GM18505 (cell line): Measurements from ENCODE around the gene DIAPH2.
A peak's percentile ranks its signal among the peaks of the same experiment; 100 is the strongest.

Experiments
- ATAC-seq: cut with Tn5 transposase; IDR thresholded peaks from one replicate; pipeline ENCODE4 v1.9.1; 2021; ENCODE audit not compliant: unreplicated experiment
- POLR2A ChIP-seq: IDR thresholded peaks from 4 replicates; pipeline ENCODE4 v1.6.1; 2011; ENCODE audit warnings: borderline replicate concordance; ENCODE audit not compliant: insufficient read depth, insufficient read length; ENCODE audit errors: extremely low read depth

Gene DIAPH2

DNA sequence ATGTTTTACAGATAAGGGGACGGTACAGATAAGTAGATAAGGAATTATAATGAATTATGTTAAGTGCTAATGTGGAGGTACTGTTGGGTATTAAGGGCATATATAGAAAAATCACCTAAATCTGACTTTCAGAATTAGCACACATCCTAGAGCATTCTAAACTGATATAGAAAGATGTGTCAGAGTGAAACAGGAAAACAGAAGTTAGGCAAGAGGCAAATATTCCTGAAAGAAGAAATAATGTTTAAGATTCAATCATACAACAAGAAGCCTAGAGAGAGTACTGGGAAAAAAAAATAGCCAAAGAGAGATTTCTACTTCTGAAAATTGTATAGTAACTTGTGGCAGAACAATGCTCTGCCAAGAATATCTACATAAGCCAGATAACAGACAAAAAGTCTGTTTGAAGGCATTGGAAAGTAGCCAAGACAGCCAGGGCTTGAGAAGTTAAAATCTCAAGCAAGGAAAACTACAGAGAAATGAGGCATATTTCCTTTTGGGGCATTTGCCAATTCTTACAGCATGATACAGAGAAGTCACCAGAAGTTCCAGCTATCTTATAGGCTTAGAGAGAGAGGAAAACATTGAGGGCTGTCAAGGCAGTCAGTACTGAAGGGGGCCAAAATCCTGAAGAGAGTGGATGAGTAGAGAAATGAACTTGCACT, 845.0 kb downstream of the DIAPH2 start:
- TF ChIP-seq POLR2A: no peak
- ATAC-seq: no peak

DNA sequence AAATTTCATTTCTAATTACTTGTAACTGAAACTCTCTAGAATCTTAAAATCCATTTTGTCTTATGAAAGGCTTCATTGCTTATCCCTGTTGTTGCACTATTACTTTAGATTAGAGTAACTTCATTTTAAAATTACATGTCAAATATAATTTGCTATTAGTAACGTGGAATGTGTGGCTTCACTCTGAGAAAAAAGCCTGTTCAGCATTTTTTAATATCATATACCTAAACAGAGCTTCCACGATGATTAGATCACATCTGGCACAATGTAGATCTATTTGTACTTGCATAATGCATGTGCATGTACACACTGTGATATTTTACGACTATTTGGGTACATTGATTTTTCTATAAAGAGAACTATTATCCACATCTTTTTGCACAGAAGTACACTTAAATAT, 847.2 kb downstream of the DIAPH2 start:
- ATAC-seq: no peak
- TF ChIP-seq POLR2A: no peak

DNA sequence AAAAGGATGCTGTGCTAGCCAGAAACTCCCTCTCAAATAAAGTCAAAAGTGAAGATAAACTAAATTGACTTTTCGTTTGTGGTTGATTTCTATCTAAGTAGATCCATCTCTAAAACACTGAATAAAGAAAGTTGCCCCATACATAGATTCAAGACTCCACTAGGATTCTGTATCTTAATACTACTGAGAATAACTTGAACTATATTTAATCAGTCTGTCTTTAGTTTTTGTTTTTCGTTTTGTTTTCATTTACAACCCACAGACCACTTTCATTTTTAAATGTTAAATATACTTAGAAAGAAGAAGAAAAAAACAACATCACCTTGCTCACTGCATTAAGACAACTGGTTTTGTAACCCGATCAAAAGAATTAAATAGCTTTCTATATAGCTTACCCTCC, 854.1 kb downstream of the DIAPH2 start:
- no peak for ATAC-seq
- no peak for TF ChIP-seq POLR2A

DNA sequence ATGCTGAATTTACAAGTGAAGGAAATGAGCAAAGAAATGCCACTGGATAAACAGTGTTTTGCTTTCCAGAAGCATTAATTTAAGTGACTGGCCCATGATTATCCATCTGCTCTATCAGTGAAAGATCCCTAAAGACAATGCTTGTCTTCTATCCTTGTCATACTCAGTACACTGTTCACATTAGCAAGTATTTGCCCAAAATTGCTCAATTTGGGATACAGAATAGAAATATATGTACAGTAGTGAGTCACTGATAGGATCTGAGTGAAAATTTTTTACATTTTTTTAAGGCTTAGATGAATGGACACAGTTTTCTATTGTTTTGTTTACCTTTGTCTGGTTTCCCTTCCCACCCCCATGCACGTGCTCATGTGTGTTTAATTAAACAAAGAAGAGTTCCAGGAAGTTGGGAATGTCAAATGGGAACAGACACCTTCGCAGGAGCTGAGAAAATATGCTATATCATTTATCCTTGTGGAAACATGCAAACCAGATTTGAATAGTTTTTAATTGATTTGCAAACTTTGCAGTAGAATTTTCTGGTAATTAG, 855.4 kb downstream of the DIAPH2 start:
- TF ChIP-seq POLR2A: no peak
- no peak for ATAC-seq

DNA sequence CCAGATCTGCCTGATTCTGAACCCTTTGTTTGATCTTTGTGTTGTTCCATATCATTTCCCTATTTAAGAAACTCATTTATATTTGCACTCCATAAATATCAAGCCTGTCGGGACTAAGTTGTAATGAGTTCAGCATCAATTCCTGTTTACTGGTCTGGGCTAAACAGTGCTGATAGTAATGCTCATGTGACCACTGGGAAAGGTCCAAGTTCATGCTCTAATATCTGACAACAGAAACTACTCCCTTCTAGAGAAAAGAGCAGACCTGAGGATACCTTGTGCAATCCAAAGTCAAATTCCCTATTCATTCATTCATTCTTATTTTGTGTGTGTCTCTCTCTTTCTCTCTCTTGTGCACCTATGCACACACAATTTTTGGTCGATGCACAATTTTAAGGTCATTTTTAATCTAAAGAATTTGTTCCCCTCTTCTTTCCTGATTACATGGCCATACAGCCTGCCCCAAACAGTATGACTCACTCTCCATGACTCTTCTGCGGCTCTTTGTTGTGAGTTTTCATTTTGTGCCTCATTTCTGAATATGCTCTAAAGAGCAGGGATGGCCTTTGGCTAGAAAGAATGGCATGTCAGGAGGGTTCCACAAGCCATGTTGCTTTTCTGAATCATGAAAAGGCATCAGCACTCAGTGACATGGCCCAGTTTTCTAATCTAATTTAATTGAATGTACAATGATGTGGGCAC, 863.4 kb downstream of the DIAPH2 start:
- TF ChIP-seq POLR2A: no peak
- no peak for ATAC-seq

DNA sequence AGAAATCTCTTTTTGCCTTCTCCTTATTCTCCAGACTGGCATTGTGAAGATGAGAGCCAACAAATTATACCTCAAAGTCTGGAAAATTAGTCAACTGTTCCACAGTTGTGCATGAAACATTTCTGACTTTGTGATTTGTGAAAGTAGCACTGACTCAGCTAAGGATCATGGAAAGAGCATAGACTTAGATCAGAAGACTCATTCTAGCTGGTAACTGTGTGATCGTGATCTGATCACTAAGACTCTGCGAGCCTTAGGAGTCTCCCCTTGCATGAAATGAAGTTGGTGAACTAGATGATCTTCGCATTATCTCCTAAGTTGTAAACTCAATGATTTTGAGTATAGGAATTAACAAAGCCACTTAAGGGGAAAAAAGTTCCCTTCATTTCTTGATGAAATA, 867.2 kb downstream of the DIAPH2 start:
- TF ChIP-seq POLR2A: no peak
- ATAC-seq: no peak

DNA sequence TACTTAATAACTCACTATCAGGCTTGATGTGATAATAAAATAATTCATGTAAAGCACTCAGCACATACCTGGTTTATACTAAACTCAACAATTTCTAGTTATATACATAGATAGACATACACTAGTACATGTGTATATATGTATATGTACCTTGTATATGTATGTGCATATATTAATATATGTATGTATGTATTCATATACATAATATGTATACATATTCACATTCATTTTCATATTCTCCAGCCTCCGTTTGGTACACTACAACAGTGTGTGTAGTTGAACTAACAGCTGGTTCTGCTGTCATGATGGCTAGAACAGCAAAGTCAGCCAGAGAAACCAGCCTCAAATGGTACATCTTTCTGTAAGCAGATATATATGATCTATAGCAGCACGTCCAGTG, 869.2 kb downstream of the DIAPH2 start:
- no peak for ATAC-seq
- TF ChIP-seq POLR2A: no peak

DNA sequence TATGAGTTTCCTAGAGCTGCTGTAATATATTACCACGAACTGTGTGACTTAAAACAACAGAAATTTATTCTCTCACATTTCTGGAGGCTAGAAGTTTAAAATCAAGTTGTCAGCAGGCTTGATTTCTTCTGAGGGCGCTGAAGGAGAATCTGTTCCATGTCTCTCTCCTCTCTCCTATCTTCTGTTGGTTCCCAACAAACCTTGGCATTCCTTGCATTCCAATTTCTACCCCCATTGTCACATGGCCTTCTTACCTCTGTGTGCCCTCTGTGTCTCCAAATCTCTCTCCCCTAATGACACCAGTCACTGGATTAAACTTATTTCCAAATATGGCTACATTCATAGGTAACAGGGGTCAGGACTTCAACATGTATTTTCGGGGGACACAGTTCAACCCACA, 871.7 kb downstream of the DIAPH2 start:
- no peak for ATAC-seq
- no peak for TF ChIP-seq POLR2A

DNA sequence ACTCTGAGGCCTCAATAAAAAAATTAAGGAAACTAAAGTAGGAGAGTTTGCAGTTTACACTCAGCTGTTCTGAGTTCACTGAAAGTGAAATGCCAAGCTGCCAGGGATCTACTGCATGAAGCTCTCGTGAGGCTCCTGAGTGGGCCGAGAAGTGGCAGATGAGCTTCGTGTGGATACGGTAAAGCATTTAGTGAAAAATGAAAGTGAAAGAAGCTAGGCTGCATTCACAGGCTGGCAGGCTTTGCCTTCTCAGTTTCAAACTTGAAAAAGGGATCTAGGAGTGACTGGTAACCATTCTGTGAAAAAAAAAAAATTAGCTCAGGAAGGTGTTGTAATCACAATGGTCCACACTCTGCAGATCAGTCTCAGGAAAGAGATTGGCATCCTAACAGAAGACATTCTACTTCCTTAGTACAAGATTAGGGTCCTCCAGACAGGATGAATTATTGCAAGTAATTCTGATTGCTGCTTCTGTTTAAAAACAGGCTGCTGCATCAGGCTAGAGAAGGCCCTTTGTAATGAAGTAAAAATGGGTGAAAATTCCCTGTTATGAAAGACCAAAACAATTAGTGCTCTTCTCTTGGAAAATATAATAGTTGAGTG, 879.0 kb downstream of the DIAPH2 start:
- no peak for TF ChIP-seq POLR2A
- ATAC-seq: peak; percentile 99

DNA sequence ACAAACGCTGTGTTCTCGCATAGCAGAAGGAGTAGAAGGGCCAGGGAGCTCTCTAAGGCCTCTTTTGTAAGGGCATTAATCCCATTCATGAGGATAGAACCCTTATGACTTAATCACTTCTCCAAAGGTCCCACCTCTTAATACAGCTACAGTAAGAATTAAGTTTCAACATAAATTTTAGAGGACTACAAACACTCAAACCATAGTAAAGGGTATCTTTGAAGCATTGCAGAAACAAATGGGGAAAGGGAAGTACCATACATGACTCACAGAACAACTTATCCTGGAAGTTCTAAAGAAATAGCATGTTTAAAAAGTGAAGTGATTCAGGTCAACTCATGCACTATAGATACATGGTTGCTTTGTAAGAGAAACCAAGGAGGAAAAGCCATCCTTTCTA, 879.9 kb downstream of the DIAPH2 start:
- no peak for ATAC-seq
- no peak for TF ChIP-seq POLR2A

DNA sequence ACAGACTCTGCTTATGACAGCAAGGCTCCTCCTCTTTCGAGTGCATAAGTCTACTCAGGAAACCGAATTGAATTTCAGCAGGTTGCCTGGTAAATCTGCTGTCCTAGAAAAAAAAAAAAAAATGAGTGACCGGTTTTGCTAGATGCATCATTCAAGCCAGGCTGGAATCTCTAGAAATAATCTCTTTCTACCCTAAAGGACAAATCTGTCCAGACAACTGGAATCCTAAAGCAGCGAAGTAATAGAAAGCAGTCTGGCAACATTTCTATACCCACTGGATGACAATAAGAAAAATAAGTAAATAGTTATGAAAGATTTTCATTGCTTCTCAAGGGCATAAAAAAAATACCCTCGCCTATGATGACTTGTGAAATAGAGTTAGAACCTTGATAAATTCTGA, 902.5 kb downstream of the DIAPH2 start:
- no peak for TF ChIP-seq POLR2A
- no peak for ATAC-seq

DNA sequence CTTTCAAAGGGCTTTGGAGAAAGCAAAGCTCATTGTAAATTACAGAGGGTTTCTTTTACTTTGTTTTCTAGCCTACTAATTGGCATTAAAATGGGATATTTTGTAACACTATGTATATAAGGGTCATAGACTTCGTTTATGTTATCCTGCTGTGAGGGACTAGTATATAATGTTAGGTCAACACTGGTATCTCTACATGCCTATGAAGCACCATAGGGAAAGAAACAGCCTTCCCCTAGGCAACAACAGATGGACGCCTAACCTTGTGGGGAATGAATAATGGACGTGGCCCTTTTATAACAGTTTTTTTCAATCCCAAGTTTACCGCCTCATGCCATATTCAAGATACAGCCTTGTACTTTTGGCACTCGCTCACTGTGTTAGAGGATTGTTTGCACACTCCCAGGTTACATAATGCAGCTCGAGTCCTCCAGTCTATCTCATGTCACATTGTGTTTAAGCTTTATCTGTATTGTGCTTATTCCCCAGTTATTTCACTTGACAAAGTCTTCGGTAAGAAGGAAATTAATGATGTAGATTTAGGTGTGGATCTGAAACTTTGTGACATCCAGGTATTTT, 910.1 kb downstream of the DIAPH2 start:
- no peak for ATAC-seq
- no peak for TF ChIP-seq POLR2A

DNA sequence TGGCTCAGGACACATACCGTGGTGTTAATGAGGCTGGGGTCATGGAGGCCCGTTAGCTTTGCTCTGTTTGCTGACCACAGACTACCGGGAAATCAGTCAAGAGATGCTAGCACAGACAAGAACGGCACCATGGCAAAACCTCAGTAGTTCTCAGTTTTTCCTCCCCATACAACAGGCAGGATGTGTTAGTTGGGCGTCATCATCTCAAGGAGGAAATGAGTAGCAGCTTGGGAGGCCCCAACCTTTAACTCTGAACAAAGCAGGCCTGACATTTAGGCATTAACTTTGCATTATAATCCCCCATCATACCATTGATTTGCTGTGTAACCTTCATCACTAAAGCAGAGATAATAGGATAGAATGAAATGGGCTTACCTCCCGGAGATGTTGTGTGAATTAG, 913.3 kb downstream of the DIAPH2 start:
- ATAC-seq: no peak
- no peak for TF ChIP-seq POLR2A
